ENCODE data around the gene SLC35B3. TPM values are rescaled to one million over a fixed set of nuclear protein-coding genes. Genes with fewer than 3 reads are reported as not detected.
"Not testable (repeated sequence)": the region's sequence is repeated elsewhere in the genome, so short reads cannot be mapped to it uniquely, and the experiment has no call there.

Gene SLC35B3
- total RNA-seq, 2 donors from 2014 or later: 9.3 to 14.1 TPM

DNA sequence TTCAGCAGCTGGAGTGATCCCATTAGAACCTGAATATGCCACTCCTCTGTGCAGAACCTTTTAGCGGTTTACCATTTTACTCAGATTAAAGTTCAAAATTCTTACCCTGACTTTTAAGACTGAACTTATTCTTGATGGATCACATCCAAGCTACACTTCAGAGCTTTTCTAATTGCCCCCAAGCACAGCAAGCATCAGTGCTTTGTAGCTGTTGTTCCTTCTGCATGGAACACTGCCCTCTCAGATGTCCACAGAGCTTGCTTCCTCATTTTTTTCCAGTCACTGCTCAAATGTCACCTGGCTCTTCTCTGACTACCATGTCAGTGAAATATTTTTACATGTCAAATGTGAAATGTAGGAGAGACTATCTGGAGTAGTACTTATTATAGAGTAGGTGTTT, 1.6 kb upstream of the SLC35B3 start:
- no peak for DNase-seq (ENCODE audit: low spot score)
- H3K36me3 Mint-ChIP-seq: no peaks in the 10 kb centered on the region
- peak overlapping the region in 1 of 2 donors; percentile 48 for H3K27ac Mint-ChIP-seq
- no peak for ATAC-seq
- peaks cover 18 to 27% of the 10 kb centered on the region in 2 donors for H3K4me1 Mint-ChIP-seq (ENCODE audit: low read depth in 2 of 2)
- H3K9me3 Mint-ChIP-seq: no peaks in the 10 kb centered on the region
- no peak overlapping the region for H3K4me3 Mint-ChIP-seq
- peaks cover 0 to 2% of the 10 kb centered on the region in 2 donors for H3K27me3 Mint-ChIP-seq

- H3K27ac Mint-ChIP-seq: peak overlapping the region; percentile 94 to 98
- H3K4me1 Mint-ChIP-seq (ENCODE audit: low read depth in 2 of 2): peaks cover 18 to 27% of the 10 kb centered on the region in 2 donors
- H3K9me3 Mint-ChIP-seq: no peaks in the 10 kb centered on the region
- H3K4me3 Mint-ChIP-seq: peak overlapping the region; percentile 92
- ATAC-seq (peak in 1 of 2 donors; percentile 50), DNase-seq (ENCODE audit: low spot score) (no peak)
- peaks cover 0 to 2% of the 10 kb centered on the region in 2 donors for H3K27me3 Mint-ChIP-seq
- H3K36me3 Mint-ChIP-seq: no peaks in the 10 kb centered on the region
Observed at GRCh38 chr6:8435845-8436168, 462 bp upstream of the SLC35B3 start.

GRCh38 chr6:8434727-8435092, 635 bp downstream of the SLC35B3 start:
- Mint-ChIP-seq H3K36me3 (no peaks in the 10 kb centered on the region), H3K27ac (peak overlapping the region; percentile 94 to 98), H3K4me3 (peak overlapping the region; percentile 92), H3K27me3 (peaks cover 0 to 2% of the 10 kb centered on the region in 2 donors), H3K4me1 (ENCODE audit: low read depth in 2 of 2) (peaks cover 18 to 27% of the 10 kb centered on the region in 2 donors), H3K9me3 (no peaks in the 10 kb centered on the region)
- DNase-seq (ENCODE audit: low spot score) (no peak), ATAC-seq (no peak)

GRCh38 chr6:8432614-8433013, 2.7 kb downstream of the SLC35B3 start:
- Mint-ChIP-seq H3K27ac (no peak overlapping the region), H3K4me3 (no peak overlapping the region), H3K27me3 (no peaks in the 10 kb centered on the region), H3K4me1 (ENCODE audit: low read depth in 2 of 2) (peaks cover 18 to 27% of the 10 kb centered on the region in 2 donors), H3K9me3 (no peaks in the 10 kb centered on the region), H3K36me3 (no peaks in the 10 kb centered on the region)
- no peak for ATAC-seq
- no peak for DNase-seq (ENCODE audit: low spot score)

DNA sequence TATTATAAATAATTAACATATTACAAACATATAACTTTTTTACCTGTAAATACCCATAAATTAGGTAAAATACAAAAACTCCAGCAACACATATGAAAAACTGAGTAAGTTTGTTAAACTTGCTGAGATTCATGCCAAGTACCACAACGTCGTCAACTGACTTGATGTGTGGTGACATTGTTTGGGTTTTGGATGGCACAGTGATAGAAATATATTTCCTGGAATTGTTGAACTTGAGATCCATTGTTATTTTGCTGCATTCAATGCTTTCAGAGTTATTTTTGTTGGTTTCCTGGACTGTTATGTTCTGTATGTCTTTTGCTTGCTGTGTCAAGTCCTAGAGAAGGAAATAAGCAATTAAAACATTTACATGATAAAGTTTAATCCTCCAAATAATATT, 5.5 kb downstream of the SLC35B3 start:
- Mint-ChIP-seq H3K4me1 (ENCODE audit: low read depth in 2 of 2) (peaks cover 10 to 17% of the 10 kb centered on the region in 2 donors), H3K4me3 (no peak overlapping the region), H3K9me3 (no peaks in the 10 kb centered on the region), H3K27me3 (no peaks in the 10 kb centered on the region), H3K27ac (no peak overlapping the region), H3K36me3 (peaks cover 9% of the 10 kb centered on the region)
- DNase-seq (ENCODE audit: low spot score) (no peak), ATAC-seq (no peak)

DNA sequence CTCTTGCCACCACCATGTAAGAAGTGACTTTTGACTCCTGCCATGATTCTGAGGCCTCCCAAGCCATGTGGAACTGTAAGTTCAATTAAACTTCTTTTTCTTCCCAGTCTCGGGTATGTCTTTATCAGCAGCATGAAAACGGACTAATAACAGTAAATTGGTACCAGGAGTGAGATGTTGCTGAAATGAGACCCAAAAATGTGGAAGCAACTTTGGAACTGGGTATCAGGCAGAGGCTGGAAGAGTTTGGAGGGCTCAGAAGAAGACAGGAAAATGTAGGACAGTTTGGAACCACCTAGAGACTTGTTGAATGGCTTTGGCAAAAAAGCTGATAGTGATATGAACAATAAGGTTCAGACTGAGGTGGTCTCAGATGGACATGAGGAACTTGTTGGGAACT, 8.8 kb downstream of the SLC35B3 start:
- not testable (repeated sequence) for ATAC-seq; H3K4me1 Mint-ChIP-seq (ENCODE audit: low read depth in 2 of 2); DNase-seq (ENCODE audit: low spot score); H3K4me3 Mint-ChIP-seq; H3K9me3 Mint-ChIP-seq; H3K27ac Mint-ChIP-seq; H3K27me3 Mint-ChIP-seq
- H3K36me3 Mint-ChIP-seq: peaks cover 13% of the 10 kb centered on the region

DNA sequence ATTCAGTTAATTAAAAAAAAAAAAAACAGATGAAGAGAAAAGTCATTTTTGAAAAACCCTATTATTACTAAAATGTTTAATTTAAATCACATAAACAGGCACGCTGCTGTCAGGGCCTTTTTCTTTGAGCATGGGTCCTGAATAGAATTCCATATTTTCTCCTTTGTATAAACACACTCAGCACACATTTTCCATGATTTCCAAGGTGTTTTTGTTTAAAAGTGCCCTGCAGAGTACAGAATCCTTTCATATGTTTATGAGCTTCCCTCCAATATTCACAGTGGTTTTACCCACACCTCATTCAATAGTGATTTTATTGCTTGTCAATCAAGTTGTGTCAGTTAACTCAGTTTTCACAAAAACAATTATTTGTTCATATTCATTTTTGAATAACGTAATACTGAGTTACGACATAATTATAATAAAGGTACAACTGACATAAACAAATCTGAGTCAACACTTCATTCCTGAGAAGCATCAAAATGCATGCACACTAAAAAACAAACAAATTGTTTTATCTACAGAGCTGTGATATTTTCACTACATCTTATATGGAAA, 15.2 kb downstream of the SLC35B3 start:
- Mint-ChIP-seq H3K27ac (no peak overlapping the region), H3K4me1 (ENCODE audit: low read depth in 2 of 2) (peaks cover 0 to 3% of the 10 kb centered on the region in 2 donors), H3K4me3 (no peak overlapping the region), H3K27me3 (no peaks in the 10 kb centered on the region), H3K9me3 (no peaks in the 10 kb centered on the region), H3K36me3 (peaks cover 10% of the 10 kb centered on the region)
- DNase-seq (ENCODE audit: low spot score): no peak
- no peak for ATAC-seq

GRCh38 chr6:8415913-8416312, 19.4 kb downstream of the SLC35B3 start:
- Mint-ChIP-seq H3K36me3 (peaks cover 17% of the 10 kb centered on the region), H3K4me3 (no peak overlapping the region), H3K9me3 (no peaks in the 10 kb centered on the region), H3K27me3 (no peaks in the 10 kb centered on the region), H3K4me1 (ENCODE audit: low read depth in 2 of 2) (peaks cover 0 to 3% of the 10 kb centered on the region in 2 donors), H3K27ac (no peak overlapping the region)
- DNase-seq (ENCODE audit: low spot score) (no peak), ATAC-seq (no peak)

- Mint-ChIP-seq H3K36me3 (peaks cover 18% of the 10 kb centered on the region), H3K4me1 (ENCODE audit: low read depth in 2 of 2) (peaks cover 0 to 3% of the 10 kb centered on the region in 2 donors), H3K9me3 (no peaks in the 10 kb centered on the region), H3K27me3 (no peaks in the 10 kb centered on the region), H3K27ac (no peak overlapping the region), H3K4me3 (no peak overlapping the region)
- ATAC-seq (no peak), DNase-seq (ENCODE audit: low spot score) (no peak)
Observed at GRCh38 chr6:8415280-8415679, 20.1 kb downstream of the SLC35B3 start.

- DNase-seq (ENCODE audit: low spot score) (no peak), ATAC-seq (no peak)
- no peak overlapping the region for H3K4me3 Mint-ChIP-seq
- H3K36me3 Mint-ChIP-seq: peaks cover 18% of the 10 kb centered on the region
- peaks cover 0 to 3% of the 10 kb centered on the region in 2 donors for H3K4me1 Mint-ChIP-seq (ENCODE audit: low read depth in 2 of 2)
- H3K27ac Mint-ChIP-seq: no peak overlapping the region
- H3K9me3 Mint-ChIP-seq: no peaks in the 10 kb centered on the region
- H3K27me3 Mint-ChIP-seq: no peaks in the 10 kb centered on the region
Observed at GRCh38 chr6:8414844-8415243, 20.5 kb downstream of the SLC35B3 start.

- not testable (repeated sequence) for H3K36me3 Mint-ChIP-seq; H3K4me1 Mint-ChIP-seq (ENCODE audit: low read depth in 2 of 2); H3K4me3 Mint-ChIP-seq
Observed at GRCh38 chr6:8405946-8406345, 29.4 kb downstream of the SLC35B3 start.

DNA sequence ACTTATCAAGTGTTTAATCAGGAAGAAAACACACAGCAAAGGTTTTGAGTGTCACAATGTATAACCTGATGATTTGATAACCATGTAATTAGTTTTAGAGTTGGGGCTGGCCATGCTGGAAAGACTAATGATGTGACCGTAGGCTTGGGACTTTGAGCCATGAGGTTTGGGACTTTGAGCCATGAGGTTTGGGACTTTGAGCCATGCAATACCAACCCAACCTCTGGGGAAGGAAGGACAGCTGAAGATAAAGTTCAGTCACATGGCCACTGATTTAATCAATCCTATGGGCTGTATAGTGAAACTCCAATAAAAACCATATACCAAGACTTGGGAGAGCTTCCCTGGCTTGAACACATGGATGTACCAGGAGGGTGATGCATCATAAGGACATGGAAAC, 32.8 kb downstream of the SLC35B3 start:
- no peaks in the 10 kb centered on the region for H3K27me3 Mint-ChIP-seq
- no peaks in the 10 kb centered on the region for H3K4me1 Mint-ChIP-seq (ENCODE audit: low read depth in 2 of 2)
- DNase-seq (ENCODE audit: low spot score): no peak
- no peaks in the 10 kb centered on the region for H3K36me3 Mint-ChIP-seq
- no peak for ATAC-seq
- no peak overlapping the region for H3K27ac Mint-ChIP-seq
- no peak overlapping the region for H3K4me3 Mint-ChIP-seq
- no peaks in the 10 kb centered on the region for H3K9me3 Mint-ChIP-seq

More at GRCh38 chr6:8405946-8406345, 29.4 kb downstream of the SLC35B3 start:
- not testable (repeated sequence) for ATAC-seq; H3K27ac Mint-ChIP-seq; DNase-seq (ENCODE audit: low spot score); H3K27me3 Mint-ChIP-seq; H3K9me3 Mint-ChIP-seq

DNA sequence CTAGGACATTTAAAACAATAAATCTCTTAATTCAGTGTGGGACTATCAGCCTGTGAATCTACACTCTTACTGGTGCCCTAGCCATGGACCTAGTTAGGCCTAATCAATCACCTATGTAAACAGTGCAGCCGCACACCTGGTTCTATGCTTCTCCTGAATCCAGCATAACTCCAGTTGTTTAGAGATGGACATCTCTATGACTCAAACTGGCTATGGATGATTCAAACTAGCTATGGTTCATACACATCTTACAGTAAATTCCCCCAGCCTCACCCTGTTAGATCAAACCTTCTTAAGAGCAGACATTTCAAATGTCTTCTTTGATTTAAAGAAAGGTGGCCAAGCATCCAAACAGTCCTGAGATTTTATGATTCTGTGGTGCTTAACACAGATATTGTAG, 34.7 kb downstream of the SLC35B3 start:
- ATAC-seq (no peak), DNase-seq (ENCODE audit: low spot score) (no peak)
- H3K4me1 Mint-ChIP-seq (ENCODE audit: low read depth in 2 of 2): no peaks in the 10 kb centered on the region
- H3K27me3 Mint-ChIP-seq: peaks cover 0 to 11% of the 10 kb centered on the region in 2 donors
- H3K4me3 Mint-ChIP-seq: no peak overlapping the region
- H3K36me3 Mint-ChIP-seq: peaks cover 4% of the 10 kb centered on the region
- H3K9me3 Mint-ChIP-seq: no peaks in the 10 kb centered on the region
- no peak overlapping the region for H3K27ac Mint-ChIP-seq

DNA sequence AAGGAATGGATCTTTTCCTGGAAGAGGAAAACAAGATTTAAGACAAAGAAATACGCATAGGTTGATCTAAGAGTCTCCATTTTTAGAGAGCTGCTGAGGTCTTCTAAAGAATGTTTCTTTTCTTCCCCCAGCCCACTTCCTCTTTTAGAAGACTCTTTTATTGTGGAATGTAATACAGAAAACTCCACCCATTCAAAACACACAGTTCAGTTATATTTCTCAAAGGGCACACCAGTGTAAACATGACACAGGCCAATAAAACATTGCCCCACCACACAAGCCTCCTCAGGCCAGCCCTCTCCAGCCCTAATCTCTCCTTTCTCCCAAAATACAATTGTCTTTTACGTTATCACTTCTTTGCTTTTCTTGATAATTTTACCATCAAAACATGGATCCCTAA, 42.8 kb downstream of the SLC35B3 start:
- Mint-ChIP-seq H3K4me1 (ENCODE audit: low read depth in 2 of 2) (no peaks in the 10 kb centered on the region), H3K27ac (no peak overlapping the region), H3K4me3 (no peak overlapping the region), H3K9me3 (peaks cover 3% of the 10 kb centered on the region), H3K36me3 (peaks cover 4% of the 10 kb centered on the region), H3K27me3 (peaks cover 7 to 11% of the 10 kb centered on the region in 2 donors)
- DNase-seq (ENCODE audit: low spot score) (no peak), ATAC-seq (no peak)

GRCh38 chr6:8391934-8392333, 43.4 kb downstream of the SLC35B3 start:
- no peak overlapping the region for H3K27ac Mint-ChIP-seq
- H3K4me3 Mint-ChIP-seq: no peak overlapping the region
- no peak for ATAC-seq

More at GRCh38 chr6:8391934-8392333, 43.4 kb downstream of the SLC35B3 start:
- Mint-ChIP-seq H3K4me1 (ENCODE audit: low read depth in 2 of 2) (no peaks in the 10 kb centered on the region), H3K9me3 (peaks cover 3% of the 10 kb centered on the region), H3K36me3 (peaks cover 4% of the 10 kb centered on the region), H3K27me3 (peaks cover 7 to 8% of the 10 kb centered on the region in 2 donors)
- DNase-seq (ENCODE audit: low spot score): no peak

Data from natural killer cell treated with Interleukin-12 subunit alpha and Interleukin-12 subunit beta and Interleukin-15 and Interleukin-18, amount 100 ng/mL, for 72 hours (primary cell).